Liver (tissue), 9 donors: ENCODE measurements around the gene ECPAS. TPM values are rescaled to one million over a fixed set of nuclear protein-coding genes. Genes with fewer than 3 reads are reported as not detected.
"Not testable (repeated sequence)": the region's sequence is repeated elsewhere in the genome, so short reads cannot be mapped to it uniquely, and the experiment has no call there.

Experiments used
- DNase-seq: peaks from one replicate; pipeline ENCODE4 v3.0.0-alpha.2; 2017; ENCODE audit warnings: low spot score
- H3K27ac ChIP-seq, 2 donors: one replicate each; pipeline ENCODE4 v1.7.0; 2013; ENCODE audit warnings: inconsistent platforms in 2 of 2, low read length in 2 of 2, control low read depth in 1 of 2, low read depth in 1 of 2, mild to moderate bottlenecking in 1 of 2
- H3K27me3 ChIP-seq, 4 donors: one replicate each; pipeline versions ENCODE4 v1.6.1 to v1.7.0; 2013; ENCODE audit warnings: low read length in 3 of 4, inconsistent platforms in 1 of 4, mild to moderate bottlenecking in 1 of 4, moderate library complexity in 1 of 4; ENCODE audit not compliant: control insufficient read depth in 4 of 4, insufficient read depth in 4 of 4
- H3K36me3 ChIP-seq, 4 donors: one replicate each; pipeline versions ENCODE4 v1.6.1 to v1.7.0; 2013; ENCODE audit warnings: low read length in 3 of 4, mild to moderate bottlenecking in 3 of 4, low read depth in 1 of 4, moderate library complexity in 1 of 4; ENCODE audit not compliant: control insufficient read depth in 4 of 4, insufficient read depth in 3 of 4
- H3K4me1 ChIP-seq, 4 donors: one replicate each; pipeline versions ENCODE4 v1.6.1 to v1.7.0; 2013; ENCODE audit warnings: low read length in 3 of 4, mild to moderate bottlenecking in 3 of 4, moderate library complexity in 1 of 4; ENCODE audit not compliant: control insufficient read depth in 4 of 4, insufficient read depth in 4 of 4
- H3K4me3 ChIP-seq, 3 donors: one replicate each; pipeline versions ENCODE4 v1.6.1 to v1.7.0; 2013; ENCODE audit warnings: low read length in 3 of 3, control low read depth in 1 of 3, low read depth in 1 of 3, mild to moderate bottlenecking in 1 of 3
- H3K9ac ChIP-seq, 2 donors: one replicate each; pipeline ENCODE4 v1.7.0; 2013; ENCODE audit warnings: low read length in 2 of 2, mild to moderate bottlenecking in 2 of 2, moderate library complexity in 2 of 2, control low read depth in 1 of 2, low read depth in 1 of 2
- H3K9me3 ChIP-seq, 4 donors: one replicate each; pipeline versions ENCODE4 v1.6.1 to v1.7.0; 2013; ENCODE audit warnings: low read length in 3 of 4; ENCODE audit not compliant: control insufficient read depth in 4 of 4
- ATF3 ChIP-seq: IDR thresholded peaks from 2 replicates; pipeline ENCODE4 v1.6.1; 2016; ENCODE audit warnings: antibody characterized with exemption
- EGR1 ChIP-seq, 2 donors: IDR thresholded peaks; 2 replicates each; pipeline ENCODE4 v1.6.1; 2016 to 2018; ENCODE audit warnings: antibody characterized with exemption in 2 of 2, low read depth in 2 of 2
- FOXA1 ChIP-seq: IDR thresholded peaks from 2 replicates; pipeline ENCODE4 v1.6.1; 2016; ENCODE audit warnings: antibody characterized with exemption
- FOXA2 ChIP-seq: IDR thresholded peaks from 2 replicates; pipeline ENCODE4 v1.6.1; 2016; ENCODE audit warnings: antibody characterized with exemption
- GABPA ChIP-seq, 2 donors: IDR thresholded peaks in 1 of 2; conservative IDR thresholded peaks in 1 of 2; 2 replicates each; pipeline ENCODE4 v1.6.1; 2016; ENCODE audit warnings: antibody characterized with exemption in 2 of 2, mild to moderate bottlenecking in 1 of 2, moderate library complexity in 1 of 2
- HNF4A ChIP-seq, 2 donors: conservative IDR thresholded peaks; 2 replicates each; pipeline ENCODE4 v1.6.1; 2016; ENCODE audit warnings: antibody characterized with exemption in 2 of 2, mild to moderate bottlenecking in 2 of 2
- HNF4G ChIP-seq: IDR thresholded peaks from 2 replicates; pipeline ENCODE4 v1.6.1; 2016; ENCODE audit warnings: antibody characterized with exemption
- JUND ChIP-seq, 2 donors: IDR thresholded peaks; 2 replicates each; pipeline ENCODE4 v1.6.1; 2016; ENCODE audit warnings: antibody characterized with exemption in 2 of 2
- MAX ChIP-seq: IDR thresholded peaks from 2 replicates; pipeline ENCODE4 v1.6.1; 2016; ENCODE audit warnings: antibody characterized with exemption
- NR2F2 ChIP-seq: IDR thresholded peaks from 2 replicates; pipeline ENCODE4 v1.6.1; 2016; ENCODE audit warnings: antibody characterized with exemption
- RAD21 ChIP-seq, 2 donors: IDR thresholded peaks; 2 replicates each; pipeline ENCODE4 v1.6.1; 2016; ENCODE audit warnings: antibody characterized with exemption in 2 of 2, mild to moderate bottlenecking in 2 of 2
- RXRA ChIP-seq, 2 donors: IDR thresholded peaks; 2 replicates each; pipeline ENCODE4 v1.6.1; 2017 to 2018; ENCODE audit warnings: antibody characterized with exemption in 2 of 2, mild to moderate bottlenecking in 1 of 2
- TAF1 ChIP-seq: conservative IDR thresholded peaks from 2 replicates; pipeline ENCODE4 v1.6.1; 2016; ENCODE audit warnings: antibody characterized with exemption, mild to moderate bottlenecking
- YY1 ChIP-seq: IDR thresholded peaks from 2 replicates; pipeline ENCODE4 v1.6.1; 2016; ENCODE audit warnings: antibody characterized with exemption, mild to moderate bottlenecking
- WGBS: extraction: QIAGEN DNeasy Blood & Tissue Kit; methylation state at CpG from one replicate; pipeline ENCODE4 v1.1.7; 2013; 5-methylcytosine and 5-hydroxymethylcytosine counted together
- polyA plus RNA-seq, 2 donors: library from polyadenylated mRNA; stranded (reverse) in 1 of 2; unstranded in 1 of 2; fragments of 200-250 nt in 1 of 2; fragments of >200 nt in 1 of 2; fragmentation: Nextera tagmentation in 1 of 2; extraction: Ambion mirVana in 1 of 2; gene quantifications; one replicate each; pipeline versions ENCODE4 v1.2.1 to v1.2.3, GENCODE V29; 2013 to 2015
- total RNA-seq, 2 donors: library from RNA; depleted of rRNA; stranded (reverse); fragments of >200 nt; gene quantifications; one replicate each; pipeline ENCODE4 v1.2.3, GENCODE V29; 2014
- TF ChIP-seq, protein P1 (sequence below): IDR thresholded peaks from 2 replicates; pipeline ENCODE4 v1.6.1; 2016; ENCODE audit warnings: antibody characterized with exemption
- TF ChIP-seq, protein P2 (sequence below): fragments of 150-350 bp; IDR thresholded peaks from 2 replicates; pipeline ENCODE4 v1.5.1; 2017; ENCODE audit warnings: improper control_type of control experiment, low read depth, low read length; ENCODE audit not compliant: missing input control
- donor health status: healthy.
- donor health status: healthy.
- donor health status: healthy.
- donor health status: healthy.
- donor health status: healthy.

ECPAS gene
- total and polyA plus RNA-seq, 4 donors, result 14.7 to 60.8 (median 26.3) TPM

GRCh38 chr9:111450124-111450523 is 34.1 kb downstream of the ECPAS start (continued):
- TF ChIP-seq, protein P1, sequence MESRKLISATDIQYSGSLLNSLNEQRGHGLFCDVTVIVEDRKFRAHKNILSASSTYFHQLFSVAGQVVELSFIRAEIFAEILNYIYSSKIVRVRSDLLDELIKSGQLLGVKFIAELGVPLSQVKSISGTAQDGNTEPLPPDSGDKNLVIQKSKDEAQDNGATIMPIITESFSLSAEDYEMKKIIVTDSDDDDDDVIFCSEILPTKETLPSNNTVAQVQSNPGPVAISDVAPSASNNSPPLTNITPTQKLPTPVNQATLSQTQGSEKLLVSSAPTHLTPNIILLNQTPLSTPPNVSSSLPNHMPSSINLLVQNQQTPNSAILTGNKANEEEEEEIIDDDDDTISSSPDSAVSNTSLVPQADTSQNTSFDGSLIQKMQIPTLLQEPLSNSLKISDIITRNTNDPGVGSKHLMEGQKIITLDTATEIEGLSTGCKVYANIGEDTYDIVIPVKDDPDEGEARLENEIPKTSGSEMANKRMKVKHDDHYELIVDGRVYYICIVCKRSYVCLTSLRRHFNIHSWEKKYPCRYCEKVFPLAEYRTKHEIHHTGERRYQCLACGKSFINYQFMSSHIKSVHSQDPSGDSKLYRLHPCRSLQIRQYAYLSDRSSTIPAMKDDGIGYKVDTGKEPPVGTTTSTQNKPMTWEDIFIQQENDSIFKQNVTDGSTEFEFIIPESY, result no peak
- TF ChIP-seq GABPA (IDR thresholded peaks at IDR 0.05 in 1 of 2, conservative IDR thresholded peaks at IDR 0.05 in 1 of 2) (no peak), HNF4A (conservative IDR thresholded peaks at IDR 0.05) (no peak), FOXA2 (no peak), RXRA (IDR thresholded peaks at IDR 0.05) (no peak), EGR1 (IDR thresholded peaks at IDR 0.05; ENCODE audit: low read depth in 2 of 2) (no peak), RAD21 (IDR thresholded peaks at IDR 0.05) (no peak)

- Histone ChIP-seq H3K9me3 (no peaks in the 10 kb centered on the region), H3K9ac (no peak overlapping the region), H3K4me1 (no peaks in the 10 kb centered on the region), H3K4me3 (no peak overlapping the region), H3K27ac (no peak overlapping the region), H3K27me3 (no peaks in the 10 kb centered on the region), H3K36me3 (peaks cover 2 to 13% (median 7%) of the 10 kb centered on the region in 4 donors)
- no peak for TF ChIP-seq GABPA (IDR thresholded peaks at IDR 0.05 in 1 of 2, conservative IDR thresholded peaks at IDR 0.05 in 1 of 2)
- no peak for TF ChIP-seq HNF4A (conservative IDR thresholded peaks at IDR 0.05)
- TF ChIP-seq JUND (IDR thresholded peaks at IDR 0.05), result no peak
- TF ChIP-seq, protein P1, result no peak
- TF ChIP-seq FOXA2, result no peak
- no peak for TF ChIP-seq TAF1
- no peak for TF ChIP-seq RXRA (IDR thresholded peaks at IDR 0.05)
- no peak for TF ChIP-seq FOXA1
- WGBS, result 98% methylated on average over 1 of the region's 1 CpG
- no peak for DNase-seq
Observed at GRCh38 chr9:111449705-111450104, 34.5 kb downstream of the ECPAS start.

DNA sequence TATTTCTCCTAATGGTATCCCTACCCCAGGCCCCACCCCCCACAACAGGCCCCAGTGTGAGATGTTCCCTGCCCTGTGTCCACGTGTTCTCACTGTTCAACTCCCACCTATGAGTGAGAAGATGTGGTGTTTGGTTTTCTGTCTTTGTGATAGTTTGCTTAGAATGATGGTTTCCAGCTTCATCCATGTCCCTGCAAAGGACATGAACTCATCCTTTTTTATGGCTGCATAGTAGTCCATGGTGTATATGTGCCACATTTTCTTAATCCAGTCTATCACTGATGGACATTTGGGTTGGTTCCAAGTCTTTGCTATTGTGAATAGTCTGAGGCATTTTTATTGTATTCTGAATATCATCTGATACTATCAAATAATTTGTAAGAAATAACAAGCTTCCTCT is 38.4 kb downstream of the ECPAS start:
- not testable (repeated sequence) for H3K4me1 ChIP-seq, H3K9me3 ChIP-seq, DNase-seq, H3K27me3 ChIP-seq, H3K4me3 ChIP-seq, H3K27ac ChIP-seq, H3K9ac ChIP-seq
- H3K36me3 ChIP-seq, result peaks cover 2 to 26% (median 25%) of the 10 kb centered on the region in 4 donors
- WGBS, result 98% methylated on average over 1 of the region's 1 CpG

DNA sequence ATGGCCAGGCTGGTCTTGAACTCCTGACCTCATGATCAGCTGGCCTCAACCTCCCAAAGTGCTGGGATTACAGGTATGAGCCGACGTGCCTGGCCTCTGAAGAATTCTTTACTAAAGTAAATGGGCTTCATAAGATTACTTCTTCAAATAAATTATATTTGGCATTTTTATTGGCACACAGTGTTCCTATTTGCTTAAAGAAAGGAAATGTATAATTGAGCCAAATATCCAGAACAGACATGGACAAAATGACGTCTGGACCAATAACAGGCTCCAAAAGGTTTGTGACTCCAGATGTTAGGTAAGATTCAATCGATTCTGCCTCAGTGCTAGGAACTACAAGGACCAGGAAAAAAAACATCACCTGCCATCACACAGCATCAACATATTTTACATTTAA is 40.7 kb downstream of the ECPAS start:
- DNase-seq, result no peak
- Histone ChIP-seq H3K36me3 (peaks cover 4 to 38% (median 35%) of the 10 kb centered on the region in 4 donors), H3K4me1 (no peaks in the 10 kb centered on the region), H3K9ac (no peak overlapping the region), H3K4me3 (no peak overlapping the region), H3K27ac (no peak overlapping the region), H3K27me3 (no peaks in the 10 kb centered on the region), H3K9me3 (no peaks in the 10 kb centered on the region)
- 95% methylated on average over 4 of the region's 4 CpGs for WGBS
- TF ChIP-seq ATF3 (no peak), HNF4A (conservative IDR thresholded peaks at IDR 0.05) (no peak), FOXA1 (no peak), HNF4G (no peak), TAF1 (no peak), YY1 (no peak), EGR1 (IDR thresholded peaks at IDR 0.05; ENCODE audit: low read depth in 2 of 2) (no peak), RAD21 (IDR thresholded peaks at IDR 0.05) (no peak), MAX (no peak), NR2F2 (no peak), JUND (IDR thresholded peaks at IDR 0.05) (no peak), GABPA (IDR thresholded peaks at IDR 0.05 in 1 of 2, conservative IDR thresholded peaks at IDR 0.05 in 1 of 2) (no peak), RXRA (IDR thresholded peaks at IDR 0.05) (no peak)
- TF ChIP-seq, protein P2, sequence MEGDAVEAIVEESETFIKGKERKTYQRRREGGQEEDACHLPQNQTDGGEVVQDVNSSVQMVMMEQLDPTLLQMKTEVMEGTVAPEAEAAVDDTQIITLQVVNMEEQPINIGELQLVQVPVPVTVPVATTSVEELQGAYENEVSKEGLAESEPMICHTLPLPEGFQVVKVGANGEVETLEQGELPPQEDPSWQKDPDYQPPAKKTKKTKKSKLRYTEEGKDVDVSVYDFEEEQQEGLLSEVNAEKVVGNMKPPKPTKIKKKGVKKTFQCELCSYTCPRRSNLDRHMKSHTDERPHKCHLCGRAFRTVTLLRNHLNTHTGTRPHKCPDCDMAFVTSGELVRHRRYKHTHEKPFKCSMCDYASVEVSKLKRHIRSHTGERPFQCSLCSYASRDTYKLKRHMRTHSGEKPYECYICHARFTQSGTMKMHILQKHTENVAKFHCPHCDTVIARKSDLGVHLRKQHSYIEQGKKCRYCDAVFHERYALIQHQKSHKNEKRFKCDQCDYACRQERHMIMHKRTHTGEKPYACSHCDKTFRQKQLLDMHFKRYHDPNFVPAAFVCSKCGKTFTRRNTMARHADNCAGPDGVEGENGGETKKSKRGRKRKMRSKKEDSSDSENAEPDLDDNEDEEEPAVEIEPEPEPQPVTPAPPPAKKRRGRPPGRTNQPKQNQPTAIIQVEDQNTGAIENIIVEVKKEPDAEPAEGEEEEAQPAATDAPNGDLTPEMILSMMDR, result no peak
